SK-N-DZ (cell line): ENCODE results near the gene LTBP2.
A peak's percentile ranks its signal among the peaks of the same experiment; 100 is the strongest.

Experiments
- DNase-seq: peaks from one replicate; pipeline ENCODE4 v3.0.0-alpha.2; 2015; ENCODE audit warnings: low spot score

The LTBP2 gene

GRCh38 chr14:74491956-74492775 is 119.9 kb downstream of the LTBP2 start:
- DNase-seq = no peak

GRCh38 chr14:74490486-74490885 is 121.6 kb downstream of the LTBP2 start:
- no peak for DNase-seq

DNA sequence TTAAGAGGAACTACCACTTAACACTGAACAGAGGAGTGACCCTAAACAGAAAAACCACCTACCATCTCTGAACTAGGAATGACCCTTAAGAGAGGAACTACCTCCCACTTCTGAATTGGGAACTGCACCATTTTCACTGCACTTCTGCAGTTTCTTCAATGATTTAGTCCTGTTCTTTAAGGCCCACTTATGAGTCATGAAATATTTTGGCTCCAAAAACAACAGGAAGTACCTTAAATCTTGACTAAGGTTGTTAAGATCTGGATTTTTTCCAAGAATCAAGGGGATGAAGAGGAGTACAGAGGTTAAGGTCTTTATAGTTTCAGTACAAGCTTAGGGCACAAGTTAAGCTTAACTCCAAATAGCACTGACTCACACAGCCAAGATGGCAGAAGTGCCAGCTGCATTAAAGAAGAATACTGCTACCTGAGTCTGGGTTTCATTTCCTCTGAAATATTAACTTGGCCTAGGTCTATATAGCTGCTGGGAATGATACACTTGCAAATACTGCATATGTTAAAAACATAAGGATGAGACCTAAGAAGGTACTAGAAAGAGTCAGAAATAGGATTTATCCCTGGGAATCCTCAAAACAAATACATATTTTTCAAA is 123.1 kb downstream of the LTBP2 start:
- no peak for DNase-seq

GRCh38 chr14:74486164-74486563 is 125.9 kb downstream of the LTBP2 start:
- DNase-seq = no peak

GRCh38 chr14:74483321-74483720 is 128.7 kb downstream of the LTBP2 start:
- no peak for DNase-seq

DNA sequence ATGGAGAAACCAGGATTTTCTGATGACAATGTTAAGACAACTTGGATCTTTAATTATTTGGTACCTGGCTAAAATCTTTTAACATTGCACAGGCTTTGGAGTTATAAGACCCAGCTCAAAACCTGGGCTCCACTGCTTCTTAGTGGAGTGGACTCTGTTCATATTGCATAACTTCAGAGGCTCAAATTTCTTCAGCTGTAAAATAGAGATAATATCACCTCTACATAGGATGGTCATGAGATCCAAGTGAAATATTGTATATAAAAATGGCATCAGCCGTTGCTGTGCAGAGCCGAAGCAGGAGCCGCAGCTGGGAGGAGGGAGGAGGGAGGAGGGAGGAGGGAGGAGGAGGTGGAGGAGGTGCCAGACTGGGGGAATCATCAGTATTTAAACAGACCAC is 129.5 kb downstream of the LTBP2 start:
- DNase-seq = no peak

DNA sequence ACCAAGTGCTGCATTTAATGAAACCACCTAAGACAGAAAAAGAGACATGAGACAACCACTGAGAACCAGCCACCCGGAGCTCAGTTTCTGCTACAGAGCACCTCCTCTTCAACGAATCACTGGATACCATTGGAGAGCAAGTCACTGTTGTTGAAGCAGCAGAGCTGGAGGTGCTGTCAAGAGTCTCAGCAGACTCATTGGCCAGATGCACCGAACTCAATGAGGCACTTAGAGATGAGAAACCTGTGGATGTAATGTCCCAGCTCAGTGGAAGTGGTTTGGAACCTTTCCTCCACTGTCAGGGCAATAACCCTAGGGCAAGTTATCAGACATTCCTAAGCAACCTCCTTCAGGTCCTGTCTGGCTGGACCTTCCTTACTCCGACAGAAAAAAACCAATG is 132.0 kb downstream of the LTBP2 start:
- DNase-seq = no peak

DNA sequence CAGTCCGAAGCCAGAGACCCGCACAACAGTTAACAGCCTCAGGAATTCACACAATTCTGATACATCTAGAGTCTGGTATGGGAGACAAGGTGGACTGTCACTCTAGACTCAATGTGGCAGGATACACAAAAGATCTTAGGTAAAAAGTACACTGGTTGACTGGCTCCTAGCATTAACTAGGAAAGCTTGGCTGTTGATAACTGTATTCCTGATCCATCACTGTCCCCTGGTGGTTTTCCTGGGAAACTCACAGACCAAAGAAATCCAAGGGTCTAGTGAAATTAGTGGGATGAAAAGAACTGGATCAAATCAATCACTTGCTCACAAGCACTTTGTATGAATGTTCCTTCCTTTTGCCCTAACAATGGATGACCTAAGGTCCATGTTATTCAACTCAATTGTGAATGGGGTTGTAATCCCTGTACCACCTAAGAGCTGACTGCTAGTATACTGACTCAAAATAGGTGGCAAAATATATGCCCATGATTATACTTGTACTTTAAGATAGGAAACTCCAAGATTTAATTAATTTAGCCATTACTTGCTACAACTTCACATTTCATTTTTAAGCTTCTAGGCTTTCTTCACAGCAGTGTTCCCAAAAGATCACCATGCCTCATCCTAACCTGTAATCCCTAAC is 132.9 kb downstream of the LTBP2 start:
- no peak for DNase-seq

- no peak for DNase-seq
These were observed 135.4 kb downstream of the LTBP2 start for GRCh38 chr14:74476607-74477006.

DNA sequence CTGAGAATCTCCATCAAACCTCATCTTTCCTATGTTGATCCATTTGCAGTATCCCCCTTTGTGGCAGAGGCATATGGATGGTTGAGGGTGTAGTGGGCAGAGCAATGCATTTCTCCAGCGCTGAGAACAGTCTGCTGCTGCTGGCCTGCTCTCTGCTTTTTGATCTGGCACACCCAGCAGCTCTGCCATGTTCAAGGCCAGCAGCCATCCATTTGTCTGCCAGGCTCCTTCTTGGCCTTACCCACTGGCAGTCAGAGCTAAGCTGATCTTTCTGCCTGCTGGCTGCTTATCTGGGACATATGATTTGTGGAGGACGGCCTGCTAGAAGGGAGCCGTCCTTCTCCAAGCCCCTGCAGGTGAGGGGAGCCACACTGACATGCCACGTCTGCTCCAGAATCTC is 135.9 kb downstream of the LTBP2 start:
- DNase-seq = no peak

- DNase-seq = no peak
These were observed 136.4 kb downstream of the LTBP2 start for GRCh38 chr14:74475678-74476077.

DNA sequence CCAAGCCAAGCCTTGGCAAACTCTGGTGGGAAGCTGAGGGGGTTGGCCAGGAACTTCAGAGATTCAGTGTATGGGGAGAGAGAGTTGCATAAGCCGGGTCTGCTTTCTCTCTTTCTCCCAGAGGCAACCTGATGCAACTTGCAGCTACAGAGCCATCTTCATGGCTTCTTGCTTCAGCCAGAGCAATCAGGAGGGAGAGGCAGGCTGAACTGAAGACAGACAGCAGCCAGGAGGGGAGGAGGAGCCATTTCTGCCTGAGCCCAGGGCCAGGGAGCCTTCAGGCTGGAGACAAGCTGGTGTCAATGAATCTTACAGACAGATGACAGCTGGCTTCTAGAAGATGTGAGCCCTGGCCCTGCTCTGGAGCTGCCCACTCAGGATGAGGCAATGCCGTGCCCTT is 137.7 kb downstream of the LTBP2 start:
- DNase-seq = no peak

DNA sequence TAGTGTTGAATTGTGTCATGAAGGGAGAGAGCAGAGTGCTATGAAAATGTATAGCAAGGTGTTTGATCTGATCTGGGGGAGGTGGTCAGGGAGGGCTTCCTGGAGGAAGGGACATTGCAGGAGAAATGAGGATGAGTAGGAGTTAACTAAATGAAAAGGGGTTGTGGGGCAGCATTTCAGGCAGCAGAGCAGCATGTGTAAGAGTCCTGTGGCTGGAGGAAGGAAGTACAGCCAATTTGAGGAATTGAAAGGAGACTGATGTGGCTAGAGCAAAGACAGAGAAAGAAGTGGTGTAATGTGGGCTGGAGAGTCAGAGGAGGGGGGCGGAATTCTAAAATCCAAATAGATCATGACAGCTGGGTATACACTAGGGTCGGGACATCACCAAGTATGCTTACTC is 139.4 kb downstream of the LTBP2 start:
- DNase-seq = no peak

DNA sequence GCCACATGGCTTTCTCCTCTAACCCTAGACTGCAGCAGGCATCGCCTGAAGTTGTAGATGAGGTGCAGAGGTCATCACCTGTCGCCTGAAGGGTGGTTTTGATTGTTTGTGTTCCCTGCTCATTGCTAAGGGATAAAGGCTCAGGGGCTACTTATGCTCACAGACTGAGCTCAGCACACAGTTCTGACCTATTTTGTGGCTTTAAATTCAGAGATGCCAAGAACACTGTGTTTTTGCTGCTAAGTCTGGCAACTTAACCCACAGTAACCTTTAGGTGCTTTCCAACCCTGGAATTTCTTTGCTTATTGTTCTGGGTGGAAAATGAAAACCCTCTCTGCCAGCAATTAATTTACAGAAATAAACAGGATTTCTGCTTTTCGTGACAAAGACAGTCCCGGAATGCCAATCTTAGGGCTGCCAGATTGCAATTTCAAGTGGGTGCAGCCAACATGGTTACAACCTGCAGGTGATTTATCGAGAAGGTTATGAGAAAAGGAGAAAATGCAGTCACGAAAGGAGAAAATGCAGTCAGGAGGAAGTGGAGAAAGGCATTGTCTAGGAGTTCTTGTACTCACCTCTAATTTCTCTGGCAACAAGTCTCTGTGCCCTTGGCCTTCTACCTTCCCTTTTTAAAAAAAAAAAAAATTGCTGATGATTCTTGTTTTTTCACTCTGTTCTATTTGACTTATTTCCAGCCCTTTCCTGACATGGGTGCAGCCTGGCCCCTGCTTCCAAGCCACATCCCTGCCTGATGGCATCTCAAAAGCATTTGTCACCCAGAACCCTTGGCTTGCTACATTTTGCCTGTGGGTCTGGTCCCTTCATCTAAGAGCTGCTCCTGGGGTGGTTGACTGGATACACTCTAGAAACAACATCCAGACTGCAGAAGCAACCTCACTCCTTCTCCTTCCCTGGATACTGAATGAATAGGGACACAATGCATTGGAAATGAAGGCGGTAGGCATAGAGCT is 142.2 kb downstream of the LTBP2 start:
- no peak for DNase-seq

- DNase-seq = no peak
These were observed 143.5 kb downstream of the LTBP2 start for GRCh38 chr14:74468513-74468912.

GRCh38 chr14:74465335-74465734 is 146.7 kb downstream of the LTBP2 start:
- DNase-seq = no peak

GRCh38 chr14:74464785-74465184 is 147.3 kb downstream of the LTBP2 start:
- no peak for DNase-seq

- no peak for DNase-seq
These were observed 148.3 kb downstream of the LTBP2 start for GRCh38 chr14:74463697-74464096.

DNA sequence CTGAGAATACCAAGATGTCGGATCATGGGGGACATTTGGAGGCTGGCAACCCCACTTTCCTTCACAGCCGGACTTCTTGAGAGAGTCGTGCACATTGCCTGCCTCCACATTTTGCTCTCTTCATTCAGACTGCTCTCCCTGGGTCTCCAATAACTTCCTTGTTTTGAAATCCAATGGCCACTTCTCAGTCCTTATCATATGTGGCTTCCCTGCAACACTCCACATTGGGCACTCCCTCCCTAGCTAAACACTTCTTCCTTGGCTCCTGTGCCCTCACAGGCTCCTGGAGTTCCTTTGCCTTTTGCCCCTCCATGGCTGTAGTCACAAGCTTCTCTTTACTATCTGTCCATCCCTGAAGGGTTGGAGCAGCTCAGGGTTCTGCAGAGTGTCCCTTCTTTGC is 149.0 kb downstream of the LTBP2 start:
- DNase-seq = no peak

DNA sequence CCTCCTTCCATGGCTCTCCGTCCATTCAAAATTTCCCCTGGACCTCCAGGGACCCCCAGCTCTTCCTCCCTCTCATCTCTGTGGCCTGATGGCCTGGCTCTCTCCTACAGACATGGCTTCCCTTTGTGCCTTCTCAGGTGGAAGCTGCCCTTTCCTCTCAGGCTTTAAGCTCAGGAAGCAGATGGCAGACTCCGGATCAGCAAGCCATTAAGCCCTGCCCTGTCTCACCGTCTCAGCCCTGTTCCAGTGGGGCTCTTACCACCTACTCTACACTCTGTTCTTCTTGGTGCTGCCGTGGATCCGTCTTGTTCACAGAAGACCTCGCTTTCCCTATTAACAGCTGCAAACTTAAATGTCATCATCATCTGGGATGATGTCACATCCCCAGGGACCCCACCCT is 152.1 kb downstream of the LTBP2 start:
- no peak for DNase-seq

- DNase-seq = peak; percentile 26
These were observed 152.6 kb downstream of the LTBP2 start for GRCh38 chr14:74459289-74459946.
